H1 (cell line): ENCODE data around the gene RUVBL2. TPM values are rescaled to one million over a fixed set of nuclear protein-coding genes. Genes with fewer than 3 reads are reported as not detected.

ENCODE experiments used
- BCL11A ChIP-seq, 2 experiments: IDR thresholded peaks; one replicate each; pipeline ENCODE4 v1.6.1; 2011; ENCODE audit warnings: low read depth in 2 of 2, low read length in 2 of 2, mild to moderate bottlenecking in 2 of 2
- RNF2 ChIP-seq: fragments of 200-900, 300-1000 bp; sonication (generic); IDR thresholded peaks from 2 replicates; pipeline ENCODE4 v1.7.1; 2016; ENCODE audit warnings: borderline replicate concordance, low read depth, mild to moderate bottlenecking, antibody characterized with exemption, low read length; ENCODE audit not compliant: poor library complexity, severe bottlenecking; ENCODE audit errors: missing control alignments
- SP1 ChIP-seq: IDR thresholded peaks from 2 replicates; pipeline ENCODE4 v1.6.1; 2011; ENCODE audit warnings: low read depth, low read length
- polyA plus RNA-seq, 7 experiments: library from polyadenylated mRNA; depleted of rRNA in 3 of 7; stranded (reverse) in 5 of 7; unstranded in 2 of 7; fragments of >200 nt in 5 of 7; fragments of 200-250 nt in 2 of 7; gene quantifications; 1 replicate in 5 of 7; 2 replicates in 1 of 7; 4 replicates in 1 of 7; pipeline versions ENCODE4 v1.2.1 to v1.2.3, GENCODE V29; 2011 to 2013; ENCODE audit warnings: missing spikeins in 2 of 7, mixed read lengths in 2 of 7
- total RNA-seq: library from RNA; stranded (reverse); fragmentation: NEBNext Ultra II Directional; extraction: Animal tissue kit (Norgen Biotek cat#: 25700); gene quantifications from 2 replicates; pipeline ENCODE4 v1.2.1, GENCODE V29; 2021

RUVBL2 gene
- total and polyA plus RNA-seq, 2 of the 8 experiments (the other 6 are each of a cell fraction or from before 2014, with no cell fraction given) = 152 to 247 TPM

- TF ChIP-seq BCL11A (IDR thresholded peaks at IDR 0.05; ENCODE audit: low read depth in 2 of 2, low read length in 2 of 2) (no peak), RNF2 (no peak), SP1 (no peak)
Measured at GRCh38 chr19:48990400-48990799, 3.3 kb upstream of the RUVBL2 start (continued).
